ENCODE data around the gene RNF130. TPM values are rescaled to one million over a fixed set of nuclear protein-coding genes. Genes with fewer than 3 reads are reported as not detected.
"Not testable (repeated sequence)": the region's sequence is repeated elsewhere in the genome, so short reads cannot be mapped to it uniquely, and the experiment has no call there.

The RNF130 gene
- total RNA-seq, 4 donors from 2014 or later = 34.5 to 79.5 (median 55.6) TPM

GRCh38 chr5:180001742-180002141 lies 69.8 kb downstream of the RNF130 start:
- Histone ChIP-seq H3K27ac (peak overlapping the region in 1 of 4 donors; percentile 36), H3K4me1 (peaks cover 0 to 15% of the 10 kb centered on the region in 2 donors), H3K36me3 (peaks cover 0 to 5% of the 10 kb centered on the region in 2 donors), H3K27me3 (no peaks in the 10 kb centered on the region), H3K4me3 (no peak overlapping the region), H3K9me3 (no peaks in the 10 kb centered on the region)
- intact Hi-C loops (cut with DNase I; ENCODE audit: low total_unique reads) (no loop called here), in situ Hi-C loops (cut with MboI; ENCODE audit: low sequenced_read_pairs in 4 of 4) (no loop called here)
- ATAC-seq (peak; percentile 44 to 82), DNase-seq (no peak)
- TF ChIP-seq POLR2A (IDR thresholded peaks at IDR 0.05) (no peak), CTCF (IDR thresholded peaks at IDR 0.05 in 4 of 5, conservative IDR thresholded peaks at IDR 0.05 in 1 of 5) (no peak)

GRCh38 chr5:180001136-180001535 lies 70.4 kb downstream of the RNF130 start:
- no peaks in the 10 kb centered on the region for H3K9me3 ChIP-seq
- peaks cover 0 to 5% of the 10 kb centered on the region in 2 donors for H3K36me3 ChIP-seq
- DNase-seq = no peak
- in situ Hi-C loops (cut with MboI; ENCODE audit: low sequenced_read_pairs in 4 of 4) = no loop called here
- no peak for ATAC-seq
- TF ChIP-seq CTCF (IDR thresholded peaks at IDR 0.05 in 4 of 5, conservative IDR thresholded peaks at IDR 0.05 in 1 of 5) (no peak), POLR2A (IDR thresholded peaks at IDR 0.05) (no peak)
- no peaks in the 10 kb centered on the region for H3K27me3 ChIP-seq
- intact Hi-C loops (cut with DNase I; ENCODE audit: low total_unique reads) = no loop called here
- peaks cover 0 to 11% of the 10 kb centered on the region in 2 donors for H3K4me1 ChIP-seq
- H3K4me3 ChIP-seq = no peak overlapping the region
- H3K27ac ChIP-seq = peak overlapping the region in 1 of 4 donors; percentile 36

GRCh38 chr5:179998485-179998884 lies 73.1 kb downstream of the RNF130 start:
- ATAC-seq (no peak), DNase-seq (no peak)
- Histone ChIP-seq H3K9me3 (peaks cover 0 to 7% (median 0%) of the 10 kb centered on the region in 3 donors), H3K27ac (no peak overlapping the region), H3K4me1 (peaks cover 0 to 11% of the 10 kb centered on the region in 2 donors), H3K4me3 (no peak overlapping the region), H3K27me3 (no peaks in the 10 kb centered on the region), H3K36me3 (peaks cover 0 to 5% of the 10 kb centered on the region in 2 donors)
- in situ Hi-C loops (cut with MboI; ENCODE audit: low sequenced_read_pairs in 4 of 4) (no loop called here), intact Hi-C loops (cut with DNase I; ENCODE audit: low total_unique reads) (no loop called here)
- TF ChIP-seq CTCF (IDR thresholded peaks at IDR 0.05 in 4 of 5, conservative IDR thresholded peaks at IDR 0.05 in 1 of 5) (no peak), POLR2A (IDR thresholded peaks at IDR 0.05) (no peak)

GRCh38 chr5:179994583-179995323 lies 76.8 kb downstream of the RNF130 start:
- Histone ChIP-seq H3K27ac (no peak overlapping the region), H3K4me1 (no peaks in the 10 kb centered on the region), H3K36me3 (no peaks in the 10 kb centered on the region), H3K27me3 (no peaks in the 10 kb centered on the region), H3K4me3 (no peak overlapping the region), H3K9me3 (peaks cover 0 to 7% (median 0%) of the 10 kb centered on the region in 3 donors)
- intact Hi-C loops (cut with DNase I; ENCODE audit: low total_unique reads) (no loop called here), in situ Hi-C loops (cut with MboI; ENCODE audit: low sequenced_read_pairs in 4 of 4) (no loop called here)
- TF ChIP-seq CTCF (IDR thresholded peaks at IDR 0.05 in 4 of 5, conservative IDR thresholded peaks at IDR 0.05 in 1 of 5) = no peak
- no peak for TF ChIP-seq POLR2A (IDR thresholded peaks at IDR 0.05)
- DNase-seq = no peak
- no peak for ATAC-seq

GRCh38 chr5:179992855-179993254 lies 78.7 kb downstream of the RNF130 start:
- ATAC-seq; H3K27ac ChIP-seq; in situ Hi-C loops (cut with MboI; ENCODE audit: low sequenced_read_pairs in 4 of 4); H3K9me3 ChIP-seq; intact Hi-C loops (cut with DNase I; ENCODE audit: low total_unique reads); H3K4me1 ChIP-seq; DNase-seq; H3K36me3 ChIP-seq; H3K27me3 ChIP-seq; H3K4me3 ChIP-seq: not testable (repeated sequence)

Measured in gastrocnemius medialis (tissue), 4 donors.